ENCODE data around the gene BICC1.

BICC1 gene

GRCh38 chr10:58714409-58714808 is 201.7 kb downstream of the BICC1 start:
- DNase-seq = no peak

- no peak for DNase-seq
Measured at GRCh38 chr10:58715061-58715460, 202.4 kb downstream of the BICC1 start.

- DNase-seq = no peak
Measured at GRCh38 chr10:58718596-58718995, 205.9 kb downstream of the BICC1 start.

GRCh38 chr10:58721601-58722281 is 209.1 kb downstream of the BICC1 start:
- no peak for DNase-seq

- no peak for DNase-seq
Measured at GRCh38 chr10:58723186-58723585, 210.5 kb downstream of the BICC1 start.

- no peak for DNase-seq
Measured at GRCh38 chr10:58723966-58724365, 211.3 kb downstream of the BICC1 start.

- DNase-seq = no peak
Measured at GRCh38 chr10:58724781-58725180, 212.1 kb downstream of the BICC1 start.

GRCh38 chr10:58725901-58726300 is 213.2 kb downstream of the BICC1 start:
- DNase-seq = no peak

GRCh38 chr10:58727633-58728032 is 215.0 kb downstream of the BICC1 start:
- no peak for DNase-seq

- DNase-seq = no peak
Measured at GRCh38 chr10:58731276-58731675, 218.6 kb downstream of the BICC1 start.

- DNase-seq = no peak
Measured at GRCh38 chr10:58733436-58733835, 220.8 kb downstream of the BICC1 start.

GRCh38 chr10:58734116-58734515 is 221.4 kb downstream of the BICC1 start:
- DNase-seq = no peak

GRCh38 chr10:58734664-58735063 is 222.0 kb downstream of the BICC1 start:
- no peak for DNase-seq

- DNase-seq = no peak
Measured at GRCh38 chr10:58735087-58735486, 222.4 kb downstream of the BICC1 start.

GRCh38 chr10:58740620-58741369 is 228.1 kb downstream of the BICC1 start:
- DNase-seq = no peak

GRCh38 chr10:58741673-58742072 is 229.0 kb downstream of the BICC1 start:
- no peak for DNase-seq

- no peak for DNase-seq
Measured at GRCh38 chr10:58742141-58742540, 229.5 kb downstream of the BICC1 start.

- DNase-seq = no peak
Measured at GRCh38 chr10:58743466-58744115, 230.9 kb downstream of the BICC1 start.

GRCh38 chr10:58746474-58747185 is 234.0 kb downstream of the BICC1 start:
- no peak for DNase-seq

- no peak for DNase-seq
Measured at GRCh38 chr10:58747687-58748086, 235.0 kb downstream of the BICC1 start.

GRCh38 chr10:58752665-58753064 is 240.0 kb downstream of the BICC1 start:
- DNase-seq = no peak

- DNase-seq = no peak
Measured at GRCh38 chr10:58753425-58753824, 240.8 kb downstream of the BICC1 start.
